Astrocyte of the spinal cord (primary cell): ENCODE measurements around the gene DHX15.
"Not testable (repeated sequence)": the region's sequence is repeated elsewhere in the genome, so short reads cannot be mapped to it uniquely, and the experiment has no call there.

ENCODE experiments used
- DNase-seq: peaks from one replicate; pipeline ENCODE4 v3.0.0; 2011; ENCODE audit warnings: low read depth, low spot score
- H3K4me3 ChIP-seq: 2 replicates; pipeline ENCODE4 v1.5.1; 2011; ENCODE audit warnings: low read depth, mild to moderate bottlenecking, low read length, moderate library complexity
- CTCF ChIP-seq: IDR thresholded peaks from 2 replicates; pipeline ENCODE4 v1.5.1; 2012; ENCODE audit warnings: low read depth, mild to moderate bottlenecking, low read length, inconsistent platforms
- in situ Hi-C: cut with HindIII; loops from 2 replicates; pipeline ENCODE4 v1.10.0; 2017; ENCODE audit warnings: low sequenced_read_pairs

The DHX15 gene

GRCh38 chr4:24511371-24512063 lies 72.8 kb downstream of the DHX15 start:
- no peak for DNase-seq
- TF ChIP-seq CTCF, result no peak
- H3K4me3 ChIP-seq, result no peak overlapping the region
- in situ Hi-C loops, result no loop called here

- in situ Hi-C loops, result no loop called here
- no peak for DNase-seq
- H3K4me3 ChIP-seq, result no peak overlapping the region
- no peak for TF ChIP-seq CTCF
Observed at GRCh38 chr4:24510091-24510490, 74.3 kb downstream of the DHX15 start.

- DNase-seq, result no peak
- TF ChIP-seq CTCF, result no peak
- H3K4me3 ChIP-seq, result no peak overlapping the region
- in situ Hi-C loops, result no loop called here
Observed at GRCh38 chr4:24508541-24508940, 75.8 kb downstream of the DHX15 start.

GRCh38 chr4:24507439-24507838 lies 76.9 kb downstream of the DHX15 start:
- no peak for TF ChIP-seq CTCF
- no peak for DNase-seq
- H3K4me3 ChIP-seq, result no peak overlapping the region
- in situ Hi-C loops, result no loop called here

GRCh38 chr4:24503090-24503489 lies 81.3 kb downstream of the DHX15 start:
- in situ Hi-C loops, DNase-seq, H3K4me3 ChIP-seq: not testable (repeated sequence)

- no peak for DNase-seq
- in situ Hi-C loops, result no loop called here
- no peak for TF ChIP-seq CTCF
- no peak overlapping the region for H3K4me3 ChIP-seq
Observed at GRCh38 chr4:24497221-24497620, 87.1 kb downstream of the DHX15 start.

- no peak overlapping the region for H3K4me3 ChIP-seq
- in situ Hi-C loops, result no loop called here
- no peak for TF ChIP-seq CTCF
- no peak for DNase-seq
Observed at GRCh38 chr4:24496597-24496996, 87.8 kb downstream of the DHX15 start.
